Stimulated activated CD4-positive, alpha-beta T cell treated with anti-CD3 and anti-CD28 coated beads, Interleukin-12 subunit alpha, Interleukin-12 subunit beta, amount 100 ng/mL, for 48 hours (primary cell): ENCODE data around the gene KLK7.

ENCODE experiments used
- DNase-seq, 3 donors: peaks; one replicate each; pipeline ENCODE4 v3.0.0-alpha.2; 2020; ENCODE audit warnings: low read depth in 2 of 3, low spot score in 1 of 3

Gene KLK7

DNA sequence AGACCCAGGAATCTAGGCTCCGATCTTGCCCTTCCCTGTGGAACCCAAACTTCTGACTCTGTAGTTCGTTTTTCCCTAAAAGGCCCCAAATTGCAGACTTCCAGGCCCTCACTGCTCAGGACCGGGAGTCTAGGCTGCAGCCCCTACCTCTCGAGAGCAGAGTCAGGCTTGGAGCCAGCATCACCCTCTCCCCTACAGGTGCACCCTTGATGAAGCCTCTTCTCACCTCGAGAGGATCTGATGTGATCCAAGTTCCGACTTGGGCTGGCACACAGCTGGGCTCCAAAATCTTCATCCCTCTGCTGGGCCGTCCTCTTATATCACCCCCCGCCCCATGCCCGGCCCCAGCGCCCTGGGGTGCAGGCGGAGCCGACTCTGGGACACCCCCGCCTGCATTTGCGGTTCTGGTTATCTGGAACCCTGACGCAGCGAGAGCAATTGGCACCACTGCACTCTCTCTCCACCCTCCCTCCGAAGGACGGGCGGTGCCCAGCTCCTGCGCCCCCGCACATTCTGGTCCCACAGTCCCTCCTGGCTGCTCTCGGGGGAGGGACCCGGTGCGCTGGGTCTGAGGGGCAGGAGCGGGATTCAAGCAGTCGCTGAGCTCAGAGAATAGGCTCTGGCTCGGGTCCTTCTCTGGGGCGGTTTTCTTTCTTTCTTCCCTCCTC is at the start of gene KLK7:
KLK7 (minus strand) TSS at position 293 of the 668 bp plus-strand sequence. CDS start 1,518 bp downstream, outside the sequence.
- no peak for DNase-seq

DNA sequence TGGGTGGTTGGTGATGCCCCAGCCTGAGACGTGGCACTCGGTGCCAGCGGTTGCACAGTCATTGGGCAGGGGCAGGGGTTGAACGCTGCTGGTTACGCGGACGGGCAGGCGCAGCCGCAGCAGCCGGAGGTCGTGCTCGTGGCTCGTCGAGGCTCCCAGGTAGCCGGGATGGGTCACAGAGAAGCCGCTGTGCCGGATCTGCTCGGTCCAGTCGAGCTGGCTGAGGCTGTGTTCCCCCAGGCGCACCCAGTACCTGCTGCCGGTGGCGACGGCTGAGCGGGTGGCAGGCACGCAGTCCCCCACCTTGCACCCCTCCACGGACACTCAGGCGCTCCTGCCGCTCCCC is 48.1 kb upstream of the KLK7 start:
- no peak for DNase-seq

DNA sequence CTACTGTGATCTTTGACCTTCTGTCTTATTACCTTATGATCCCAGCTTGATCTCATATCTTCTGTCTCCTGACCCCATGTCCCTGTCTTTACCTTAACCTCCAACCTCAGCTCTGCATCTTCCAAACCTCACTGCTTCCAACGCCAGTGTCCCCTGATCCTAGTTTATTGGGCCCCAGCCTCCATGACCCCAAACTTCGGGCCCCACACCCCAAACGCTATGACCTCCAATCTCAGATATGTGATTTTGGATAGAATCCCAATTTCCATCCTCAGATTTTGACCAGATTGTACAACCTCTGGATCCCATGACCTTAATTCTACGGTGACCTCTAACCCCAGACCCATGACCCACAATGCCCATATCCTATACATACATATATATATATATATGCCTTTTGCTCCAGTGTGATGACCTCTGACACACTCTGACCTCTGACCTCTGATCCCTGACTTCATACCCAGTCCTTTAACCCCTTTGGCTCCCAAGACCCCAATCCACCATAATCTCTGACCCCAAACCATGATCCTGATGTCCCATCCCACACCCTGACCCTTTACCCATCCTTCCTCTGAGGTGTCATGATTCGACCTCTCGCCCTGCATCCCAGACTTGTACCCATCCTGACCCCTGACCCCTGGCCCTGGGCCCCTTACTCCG is 47.6 kb upstream of the KLK7 start:
- no peak for DNase-seq

DNA sequence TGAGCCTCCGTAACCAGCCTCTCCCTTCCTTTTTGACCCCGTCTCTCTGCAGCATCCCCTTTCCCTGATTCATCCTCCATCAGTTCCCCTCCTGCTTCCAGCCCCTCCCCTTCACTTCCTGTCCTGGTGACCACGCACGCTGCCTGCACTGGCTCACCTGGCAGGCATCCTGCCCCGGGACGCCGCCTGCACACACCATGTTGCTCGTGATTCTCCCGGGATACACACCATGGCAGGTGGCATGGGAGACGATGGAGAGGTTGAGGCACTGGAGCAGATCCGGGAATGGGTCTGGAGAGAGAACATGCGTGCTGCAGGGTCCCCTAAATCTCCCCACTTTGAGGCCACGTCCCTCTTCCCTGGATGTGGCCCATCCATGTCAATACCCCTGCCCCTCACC is 46.9 kb upstream of the KLK7 start:
- DNase-seq: no peak

DNA sequence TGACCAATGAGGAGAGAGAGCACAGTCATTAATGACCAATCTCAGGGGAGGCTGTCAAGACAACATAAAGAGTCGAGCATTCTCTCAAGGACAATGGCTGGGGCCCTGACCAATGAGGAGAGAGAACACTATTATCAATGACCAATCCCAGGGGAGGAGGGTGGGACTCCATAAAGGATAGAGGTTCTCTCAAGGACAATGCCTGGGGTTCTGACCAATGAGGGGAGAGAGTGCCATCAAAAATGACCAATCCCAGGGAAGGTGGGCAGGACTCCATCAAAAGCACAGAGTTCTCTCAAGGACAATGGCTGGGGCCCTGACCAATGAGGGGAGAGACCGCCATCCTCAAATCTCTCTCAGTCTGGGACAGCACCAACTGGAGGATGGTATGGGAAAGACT is 46.0 kb upstream of the KLK7 start:
- no peak for DNase-seq

DNA sequence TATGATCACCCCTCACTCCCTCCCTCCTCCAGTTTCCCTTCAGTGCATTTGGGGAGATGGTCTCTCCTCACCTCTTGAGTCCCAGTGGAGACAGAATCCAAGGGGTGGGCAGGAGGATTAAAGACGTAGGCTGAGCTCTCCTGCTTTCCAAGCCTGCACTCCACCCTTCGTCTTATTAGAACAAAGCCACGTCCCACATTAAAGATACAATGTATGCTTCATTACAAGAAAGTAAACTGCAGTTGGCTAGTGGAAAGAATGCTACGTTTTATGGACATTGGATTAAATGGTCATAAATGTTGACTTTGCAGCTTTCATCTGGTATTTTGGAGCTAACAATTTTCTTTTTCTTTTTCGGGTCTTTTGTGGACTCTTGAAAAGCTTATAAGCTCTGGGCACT is 44.2 kb upstream of the KLK7 start:
- no peak for DNase-seq

DNA sequence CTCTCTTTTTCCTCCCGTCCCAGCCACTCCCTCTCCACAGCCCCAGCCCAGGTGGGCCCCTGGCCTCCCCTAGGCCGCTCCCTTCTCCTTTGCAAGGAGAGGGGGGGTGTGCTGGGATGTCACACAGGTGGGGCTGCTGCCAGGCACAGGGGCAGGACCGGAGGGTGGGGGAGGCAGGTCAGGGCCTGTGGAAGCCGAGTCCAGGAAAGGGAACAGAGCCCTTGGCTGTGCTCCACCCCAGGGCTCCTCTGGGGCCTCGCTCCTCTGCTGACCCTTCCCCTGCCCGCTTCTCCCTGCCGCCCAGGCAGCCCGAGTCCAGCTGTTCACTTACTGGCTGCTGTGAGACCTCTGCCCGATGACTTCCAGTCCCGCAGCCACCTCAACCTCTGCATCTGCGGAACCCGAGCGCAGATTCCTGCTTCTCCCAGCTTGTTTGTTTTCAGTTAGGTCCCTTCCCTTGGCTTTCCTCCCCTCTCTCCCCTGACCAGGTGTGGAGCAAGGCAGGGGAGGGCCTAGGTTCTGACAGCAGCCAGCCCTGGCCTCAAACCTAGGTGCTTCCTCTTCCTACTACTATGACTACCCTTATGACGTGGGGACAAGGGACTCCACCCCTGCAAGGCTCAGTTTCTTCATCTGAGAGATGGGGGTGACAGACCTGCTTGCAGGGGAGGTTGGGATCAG is 43.5 kb upstream of the KLK7 start:
- no peak for DNase-seq

DNA sequence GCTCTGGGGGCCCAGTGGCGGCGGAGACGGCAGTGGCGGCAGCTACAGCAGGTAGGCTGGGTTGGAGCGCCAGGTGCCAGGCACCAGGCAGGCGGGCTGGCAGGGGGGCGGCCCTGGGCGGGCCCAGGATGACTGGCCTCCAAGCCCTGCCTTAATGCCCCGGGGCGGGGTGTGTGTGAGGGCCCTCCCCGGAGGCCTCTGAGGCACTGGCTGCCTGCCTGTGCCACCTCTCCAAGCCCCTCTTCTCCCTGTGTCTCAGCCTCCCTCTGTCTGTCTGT is 42.8 kb upstream of the KLK7 start, which contains the start of gene KLK11:
KLK11 (minus strand) TSS at position 63 of the 278 bp plus-strand sequence. CDS start 985 bp downstream, outside the sequence.
- no peak for DNase-seq

DNA sequence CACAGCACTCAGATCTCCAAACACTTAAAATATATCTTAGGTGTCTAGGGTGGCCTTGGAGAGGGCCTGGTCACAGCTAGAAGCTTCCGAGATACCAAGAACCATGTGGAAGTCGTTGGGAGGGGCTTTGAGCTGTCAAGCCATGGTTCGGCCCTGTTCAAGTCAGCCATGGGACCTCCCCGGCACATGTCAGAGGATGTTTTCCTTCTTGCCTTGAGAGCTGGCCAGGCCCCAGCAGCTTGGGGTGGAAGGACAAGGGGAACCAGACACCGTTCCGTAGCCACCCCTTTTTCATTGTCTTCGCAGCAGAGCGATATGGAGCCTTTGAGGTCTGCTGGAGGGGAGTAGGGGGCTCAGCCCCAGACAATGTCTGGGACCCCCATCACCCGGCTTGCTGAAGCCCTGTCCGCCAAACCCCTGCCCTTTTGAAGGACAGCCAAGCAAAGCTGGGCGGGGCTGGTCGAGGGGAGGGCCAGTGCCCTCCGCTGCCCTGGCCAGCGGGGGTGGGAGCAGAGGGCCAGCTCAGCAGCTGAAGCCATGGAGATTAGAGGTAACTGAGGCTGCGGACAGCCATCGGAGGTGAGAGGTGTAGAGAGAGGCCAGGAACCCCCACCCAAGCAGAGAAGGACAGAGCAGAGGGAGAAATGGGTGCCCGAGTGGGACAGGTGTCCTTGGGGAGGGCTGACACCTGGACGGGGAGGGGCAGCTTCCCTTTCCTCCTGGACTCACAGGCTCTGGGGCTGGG is 42.3 kb upstream of the KLK7 start:
- DNase-seq: no peak

DNA sequence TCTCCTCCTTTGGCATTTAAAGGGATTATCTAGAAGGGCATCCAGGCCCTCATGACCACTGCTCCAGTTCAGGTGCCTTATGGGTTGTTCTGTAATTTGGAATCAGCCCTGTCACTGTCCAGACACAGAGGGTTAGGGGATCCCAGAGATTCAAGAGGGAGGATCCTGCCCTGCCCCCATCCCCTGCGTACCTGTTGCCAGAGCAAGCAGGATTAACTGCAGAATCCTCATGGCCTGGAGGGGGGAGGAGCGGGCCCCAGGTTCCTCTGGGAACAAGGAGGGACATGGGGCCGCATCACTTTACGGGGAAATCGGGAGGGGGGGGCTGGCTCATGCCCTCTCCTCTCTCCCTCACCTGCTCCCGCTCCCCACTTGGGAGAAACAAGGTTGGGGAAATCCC is 41.7 kb upstream of the KLK7 start:
- DNase-seq: no peak

DNA sequence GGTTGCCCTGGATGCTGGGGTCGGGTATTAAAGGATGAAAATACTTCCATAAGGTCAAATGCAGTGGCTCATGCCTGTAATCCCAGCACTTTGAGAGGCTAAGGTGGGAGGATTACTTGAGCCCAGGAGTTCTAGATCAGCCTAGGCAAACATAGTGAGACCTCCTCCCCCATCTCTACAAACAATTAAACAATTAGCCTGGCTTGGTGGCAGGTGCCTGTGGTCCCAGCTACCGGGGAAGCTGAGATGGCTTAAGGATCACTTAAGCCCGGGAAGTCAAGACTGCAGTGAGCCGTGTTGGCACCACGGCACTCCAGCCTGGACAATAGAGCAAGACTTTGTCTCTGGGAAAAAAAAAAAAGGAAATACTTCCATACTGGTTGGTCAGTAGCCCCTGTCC is 41.2 kb upstream of the KLK7 start:
- DNase-seq: no peak

DNA sequence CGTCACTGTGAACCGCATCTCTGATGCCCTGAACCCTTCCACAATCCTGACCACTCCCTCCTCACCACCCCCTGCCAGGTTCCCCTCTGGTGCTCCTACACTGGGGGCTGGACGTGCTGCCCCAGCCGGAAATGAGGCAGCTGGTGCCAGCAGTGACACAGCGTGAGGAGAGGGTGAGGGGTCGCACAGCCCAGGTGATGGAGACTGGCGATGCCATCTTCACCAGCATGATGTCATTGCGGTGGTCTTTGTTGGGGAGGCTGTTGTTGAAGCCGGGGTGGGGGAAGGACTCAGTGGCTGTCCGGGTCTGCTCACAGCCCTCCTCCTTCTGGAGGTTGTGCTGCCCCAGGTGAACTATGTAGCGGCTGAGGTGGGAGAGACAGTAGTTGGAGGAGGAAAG is 40.2 kb upstream of the KLK7 start:
- no peak for DNase-seq

DNA sequence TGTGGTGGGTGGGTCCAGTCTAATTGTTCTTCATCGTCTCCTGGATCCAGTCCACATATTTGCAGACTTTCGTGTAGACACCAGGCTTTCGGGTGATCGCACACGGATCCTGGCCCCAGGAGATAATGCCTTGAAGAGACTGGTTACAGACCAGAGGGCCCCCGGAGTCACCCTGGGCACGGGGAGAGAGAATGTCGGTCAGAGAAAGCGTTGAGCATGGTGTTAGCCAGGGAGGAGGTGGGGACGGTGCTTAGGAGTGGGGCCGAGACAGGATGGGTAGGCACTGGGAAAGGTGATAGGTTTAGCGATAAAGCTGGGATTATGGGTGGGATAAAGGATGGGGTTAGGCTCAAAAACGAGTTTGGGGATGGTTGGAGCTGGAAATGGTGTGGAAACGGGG is 38.8 kb upstream of the KLK7 start:
- DNase-seq: no peak

DNA sequence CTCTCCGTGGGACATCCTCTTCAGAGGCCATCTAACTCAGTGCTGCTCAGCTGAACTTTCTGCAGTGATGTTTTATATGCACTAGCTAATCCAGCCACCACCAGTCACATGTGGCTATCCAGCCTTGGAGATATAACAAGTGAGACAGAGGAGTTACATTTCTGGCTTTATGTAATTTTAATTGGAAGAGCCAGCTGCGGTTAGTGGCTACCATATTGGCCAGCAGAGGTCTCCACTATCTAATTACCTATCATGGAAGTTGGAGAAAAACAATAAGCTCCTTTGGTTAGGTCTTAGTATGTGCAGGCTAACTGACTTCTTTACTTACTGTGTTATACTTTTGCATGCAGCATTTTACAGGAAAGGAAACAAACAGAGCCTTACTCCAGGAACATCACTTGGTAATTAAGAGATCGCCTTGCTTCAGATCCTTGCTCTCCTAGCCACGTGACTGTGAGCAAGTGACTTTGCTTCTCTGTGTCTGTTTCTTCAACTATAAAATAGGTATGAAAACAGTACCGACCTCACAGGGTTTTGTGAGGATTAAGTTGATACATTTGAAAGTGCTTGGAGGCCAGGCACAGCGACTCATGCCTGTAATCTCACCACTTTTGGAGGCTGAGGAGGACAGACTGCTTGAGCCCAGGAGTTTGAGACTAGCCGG is 37.4 kb upstream of the KLK7 start:
- no peak for DNase-seq

DNA sequence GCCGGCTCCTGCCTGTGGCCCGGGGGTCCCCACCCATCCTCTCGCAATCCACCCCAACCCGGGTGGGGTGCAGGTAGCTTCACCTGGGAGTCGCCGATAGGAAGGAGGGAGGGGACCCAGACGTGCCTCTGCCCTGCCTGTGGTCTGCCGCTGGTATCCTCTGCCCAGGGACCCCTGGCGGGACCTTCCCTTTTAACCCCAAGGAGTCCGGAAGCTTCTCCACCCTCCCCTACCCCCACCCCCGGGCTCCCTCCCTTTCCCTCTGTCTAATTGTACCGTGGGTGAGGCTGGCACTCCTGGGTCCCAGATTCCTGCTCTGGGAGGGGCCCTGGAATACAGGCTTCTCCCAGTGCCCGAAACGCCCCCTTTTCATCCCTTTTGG is 35.8 kb upstream of the KLK7 start, which contains the start of gene KLK10:
KLK10 (minus strand) TSS at position 166 of the 382 bp plus-strand sequence. CDS start 579 bp downstream, outside the sequence.
- no peak for DNase-seq

DNA sequence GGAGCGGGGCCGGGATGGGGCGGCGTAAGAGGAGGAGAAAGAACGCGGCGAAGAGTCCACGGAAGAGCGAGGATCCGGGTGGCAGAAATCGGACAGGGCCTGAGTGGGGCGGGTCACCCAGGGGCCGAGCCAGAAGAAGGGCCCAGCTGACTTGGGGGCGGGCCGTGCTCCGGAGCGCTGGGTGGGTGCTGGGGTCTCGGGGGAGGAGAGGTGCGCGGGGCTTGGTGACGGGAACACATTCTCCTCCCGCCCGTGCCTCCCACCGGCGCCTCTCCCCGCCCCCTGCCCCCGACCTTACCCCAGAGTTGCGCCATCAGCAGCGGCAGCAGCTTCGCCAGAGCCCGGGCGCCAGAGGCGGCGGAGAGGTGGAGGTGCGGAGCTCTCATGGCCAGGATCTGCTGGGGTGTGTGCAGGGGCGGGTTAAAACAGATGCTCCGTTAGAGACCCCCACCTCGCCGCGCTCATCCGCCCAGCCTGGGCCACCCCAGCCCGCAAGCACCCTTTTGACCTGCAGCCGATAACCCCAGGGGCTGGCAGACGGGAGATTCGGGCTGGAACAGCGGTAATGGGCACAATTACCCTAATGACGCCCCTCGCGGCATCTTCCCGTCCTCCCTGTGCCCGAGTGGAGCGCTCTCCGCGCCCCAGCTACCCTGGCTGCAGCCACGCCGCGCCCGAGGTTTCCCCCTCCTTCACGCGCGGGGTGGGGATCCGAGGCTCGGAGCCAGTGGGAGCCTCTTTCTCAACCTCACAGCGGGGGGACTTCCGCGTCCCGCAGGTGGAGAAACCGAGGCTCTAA is 35.2 kb upstream of the KLK7 start:
- no peak for DNase-seq

DNA sequence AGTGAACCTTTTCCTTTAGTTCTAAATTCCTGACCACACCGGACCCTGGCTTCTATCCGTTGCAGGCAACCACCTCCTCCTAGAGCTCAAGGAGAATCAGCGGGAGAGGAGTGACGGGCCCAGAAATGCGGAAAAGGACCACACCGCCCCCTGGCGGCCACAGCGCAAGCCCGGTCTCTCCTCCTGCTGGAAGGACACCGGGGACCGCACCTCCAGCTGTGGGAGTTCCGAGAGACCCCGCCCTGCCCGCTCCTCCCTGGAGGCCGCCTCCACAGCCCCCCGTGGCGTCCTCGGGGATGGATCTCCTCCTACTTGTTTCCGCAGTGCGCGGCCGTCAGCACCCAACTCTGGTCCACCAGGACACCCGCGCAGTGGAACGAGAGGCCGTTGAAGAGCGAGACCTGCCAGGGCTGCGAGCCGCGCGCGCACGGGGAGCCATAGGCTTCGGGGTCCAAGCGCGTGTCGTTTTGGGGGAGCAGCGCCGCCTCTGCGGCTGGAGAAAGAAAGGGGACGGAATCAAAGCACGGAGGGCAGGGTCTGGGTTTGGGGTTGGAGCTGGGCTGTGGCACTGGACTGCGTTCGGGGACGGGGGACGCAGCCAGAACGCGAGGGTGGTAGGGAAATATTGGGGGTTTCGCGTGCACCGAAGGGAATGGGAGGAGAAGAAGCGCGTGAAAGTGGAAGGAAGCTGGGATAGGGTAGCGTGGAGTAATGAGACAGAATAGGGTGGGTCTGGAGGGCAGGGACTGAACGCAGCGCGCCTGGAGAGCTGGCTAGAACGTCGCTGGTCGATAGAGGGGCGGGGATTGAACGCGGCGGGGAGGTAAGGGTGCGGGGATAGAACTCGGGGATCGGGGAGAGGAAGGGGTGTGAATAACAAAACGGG is 33.3 kb upstream of the KLK7 start:
- DNase-seq: peak; percentile 52 to 55 (median 53)

DNA sequence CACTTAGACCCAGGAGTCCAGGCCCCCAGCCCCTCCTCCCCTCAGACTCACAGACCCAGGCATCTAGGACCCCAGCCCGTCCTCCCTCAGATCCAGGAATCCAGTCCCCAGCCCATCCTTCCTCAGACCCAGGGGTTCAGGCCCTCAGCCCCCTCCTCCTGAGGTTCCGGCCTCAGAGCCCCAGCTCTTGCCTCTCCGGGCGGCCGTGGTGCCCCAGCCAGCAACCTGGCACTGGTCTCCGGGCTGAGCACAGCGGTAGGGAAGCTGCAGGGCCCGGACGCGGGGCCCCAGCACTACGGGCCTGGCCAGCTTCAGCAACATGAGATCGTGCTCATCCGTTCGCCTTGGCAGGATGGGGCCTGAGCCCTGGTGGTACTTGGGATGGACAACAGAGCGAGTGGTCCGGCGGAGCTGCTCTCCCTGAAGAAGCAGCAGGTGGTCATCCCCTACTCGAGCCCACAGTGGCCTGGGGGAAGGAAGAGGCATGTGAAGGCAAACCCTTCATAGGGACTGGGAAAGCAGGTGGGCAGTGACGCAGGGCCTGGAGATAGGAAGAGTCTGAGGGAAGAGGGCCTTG is 32.1 kb upstream of the KLK7 start:
- DNase-seq: no peak

DNA sequence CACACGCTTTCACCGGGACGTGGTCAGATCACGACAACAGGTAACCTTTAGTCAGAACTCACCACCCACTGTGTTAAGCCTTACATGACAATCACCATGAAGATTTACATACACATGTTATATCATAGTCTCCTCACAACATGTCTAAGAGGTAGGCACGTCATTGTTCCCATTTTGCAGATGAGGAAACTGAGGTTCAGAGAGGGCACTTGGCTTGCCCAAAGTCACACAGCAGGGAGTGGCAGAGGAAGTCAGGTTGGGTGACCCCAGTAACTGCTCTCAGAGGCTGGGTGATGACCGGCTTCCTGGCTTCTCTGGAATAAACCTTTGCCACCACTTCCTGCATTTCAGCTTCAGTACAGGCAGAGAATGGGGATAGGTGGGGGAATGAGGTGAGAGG is 30.5 kb upstream of the KLK7 start:
- DNase-seq: no peak
